HS-5 (cell line): ENCODE measurements around the gene HSF2BP.
A peak's percentile ranks its signal among the peaks of the same experiment; 100 is the strongest.
"Not testable (repeated sequence)": the region's sequence is repeated elsewhere in the genome, so short reads cannot be mapped to it uniquely, and the experiment has no call there.

ENCODE experiments used
- DNase-seq: peaks from one replicate; pipeline ENCODE4 v3.0.0-alpha.2; 2012; ENCODE audit warnings: low read depth

HSF2BP gene

DNA sequence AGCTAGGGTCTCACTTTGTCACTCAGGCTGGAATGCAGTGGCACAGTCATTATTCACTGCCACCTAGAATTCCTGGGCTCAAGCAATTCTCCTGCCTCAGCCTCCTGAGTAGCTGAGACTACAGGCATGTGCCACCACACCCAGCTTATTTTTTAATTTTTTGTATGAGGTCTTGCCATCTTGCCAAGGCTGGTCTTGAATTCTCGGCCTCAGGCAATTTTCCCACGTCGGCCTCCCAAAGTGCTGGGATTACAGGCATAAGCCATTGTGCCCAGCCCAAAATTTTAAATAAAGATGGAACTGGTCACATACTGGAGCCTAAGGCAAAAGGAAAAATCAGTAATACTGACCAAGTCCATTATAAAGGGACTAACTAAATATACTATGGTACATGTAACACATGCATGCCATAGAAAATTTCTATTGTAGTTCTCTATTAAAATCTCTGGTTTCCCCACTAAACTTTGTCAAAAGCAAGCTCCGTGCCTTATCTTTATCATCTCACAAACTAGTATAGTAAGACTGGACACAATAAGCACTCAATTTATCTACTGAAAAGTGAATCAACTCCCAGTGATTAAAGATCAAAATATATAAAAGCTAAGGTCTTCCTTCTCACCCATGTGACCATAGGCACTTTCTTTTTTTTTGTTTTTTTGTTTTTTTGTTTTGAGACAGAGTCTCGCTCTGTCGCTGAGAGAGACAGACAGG, 61.6 kb downstream of the HSF2BP start:
- DNase-seq = no peak

GRCh38 chr21:43597052-43597451, 62.2 kb downstream of the HSF2BP start:
- DNase-seq = no peak

GRCh38 chr21:43596616-43597015, 62.7 kb downstream of the HSF2BP start:
- no peak for DNase-seq

GRCh38 chr21:43595769-43596168, 63.5 kb downstream of the HSF2BP start:
- DNase-seq = not testable (repeated sequence)

DNA sequence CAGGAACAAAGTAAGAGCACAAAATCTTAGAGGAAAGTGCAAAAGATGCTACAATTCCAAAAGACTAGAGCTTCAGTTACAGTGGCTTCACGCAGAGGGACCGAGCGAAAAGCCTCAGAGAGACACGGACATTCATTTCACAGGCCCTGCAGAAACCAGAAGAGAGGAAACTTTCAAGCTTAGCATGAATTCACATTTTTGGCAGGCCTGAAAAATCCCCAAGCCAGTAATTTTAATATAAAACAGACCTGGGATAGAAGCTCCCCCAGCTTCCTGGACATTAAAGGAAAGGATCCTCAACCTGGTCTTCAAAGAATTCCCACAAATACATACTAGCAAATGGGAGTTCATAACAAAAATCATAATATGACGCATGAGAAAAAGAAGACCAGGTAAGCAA, 66.2 kb downstream of the HSF2BP start:
- no peak for DNase-seq

GRCh38 chr21:43591571-43591970, 67.7 kb downstream of the HSF2BP start:
- no peak for DNase-seq

DNA sequence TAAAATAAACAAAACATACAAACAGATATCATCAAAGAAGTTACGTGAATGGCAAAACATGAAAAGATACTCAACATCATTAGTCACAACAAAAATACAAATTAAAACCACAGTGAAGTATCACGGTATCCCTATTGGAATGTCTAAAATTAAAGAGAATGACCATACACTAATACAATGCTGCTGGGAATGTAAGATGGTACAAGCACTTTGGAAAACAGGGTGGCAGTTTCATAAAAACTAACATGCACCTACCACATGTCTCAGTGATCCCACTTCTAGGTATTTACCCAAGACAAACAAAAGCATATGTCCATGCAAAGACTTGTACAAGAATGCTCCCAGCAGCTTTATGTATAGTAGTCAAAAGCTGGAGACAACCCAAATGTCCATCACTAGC, 69.1 kb downstream of the HSF2BP start:
- DNase-seq = no peak

GRCh38 chr21:43588957-43589356, 70.3 kb downstream of the HSF2BP start:
- no peak for DNase-seq

- DNase-seq = peak; percentile 99
Measured at GRCh38 chr21:43585924-43586413, 73.3 kb downstream of the HSF2BP start.

DNA sequence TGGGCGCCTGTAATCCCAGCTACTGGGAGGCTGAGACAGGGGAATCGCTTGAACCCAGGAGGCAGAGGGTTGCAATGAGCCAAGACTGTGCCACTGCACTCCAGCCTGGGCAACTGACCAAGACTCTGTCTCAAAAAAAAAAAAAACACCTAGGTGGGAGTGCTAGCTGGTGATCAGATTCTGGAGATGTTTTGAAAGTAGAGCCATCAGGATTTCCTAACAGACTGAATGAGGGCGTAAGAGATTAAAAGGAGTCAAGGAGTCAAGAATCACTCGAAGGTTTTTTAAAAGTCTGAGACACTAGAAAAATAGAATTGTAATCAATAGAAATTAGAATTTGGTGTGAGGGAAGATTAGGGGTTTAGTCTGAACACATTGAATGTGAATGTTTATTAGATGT, 73.8 kb downstream of the HSF2BP start:
- no peak for DNase-seq

DNA sequence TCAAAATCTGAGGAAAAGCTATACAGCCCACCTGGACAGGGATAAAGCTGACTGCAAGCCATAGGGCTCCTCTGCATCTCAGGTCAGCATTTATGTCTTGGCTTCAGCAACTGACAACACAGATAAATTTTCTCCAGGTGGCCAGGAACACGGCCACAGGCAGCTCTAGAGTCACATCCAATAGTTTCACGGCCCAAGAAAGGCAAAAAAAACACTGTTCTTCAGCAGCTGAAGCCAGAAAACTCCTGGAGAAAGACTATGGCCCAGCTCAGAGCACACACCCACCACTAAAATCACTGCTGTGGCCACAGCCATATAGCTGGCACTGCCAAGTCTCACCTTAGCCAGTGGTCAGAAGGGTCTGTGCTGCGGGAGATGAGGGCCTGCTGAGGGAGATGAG, 77.8 kb downstream of the HSF2BP start:
- no peak for DNase-seq

GRCh38 chr21:43578677-43579303, 80.5 kb downstream of the HSF2BP start:
- no peak for DNase-seq

GRCh38 chr21:43575473-43575844, 83.8 kb downstream of the HSF2BP start:
- DNase-seq = no peak

GRCh38 chr21:43574741-43575472, 84.4 kb downstream of the HSF2BP start:
- no peak for DNase-seq

GRCh38 chr21:43573921-43574320, 85.4 kb downstream of the HSF2BP start:
- DNase-seq = no peak

- DNase-seq = no peak
Measured at GRCh38 chr21:43572446-43572845, 86.8 kb downstream of the HSF2BP start.

GRCh38 chr21:43571976-43572375, 87.3 kb downstream of the HSF2BP start:
- DNase-seq = no peak

DNA sequence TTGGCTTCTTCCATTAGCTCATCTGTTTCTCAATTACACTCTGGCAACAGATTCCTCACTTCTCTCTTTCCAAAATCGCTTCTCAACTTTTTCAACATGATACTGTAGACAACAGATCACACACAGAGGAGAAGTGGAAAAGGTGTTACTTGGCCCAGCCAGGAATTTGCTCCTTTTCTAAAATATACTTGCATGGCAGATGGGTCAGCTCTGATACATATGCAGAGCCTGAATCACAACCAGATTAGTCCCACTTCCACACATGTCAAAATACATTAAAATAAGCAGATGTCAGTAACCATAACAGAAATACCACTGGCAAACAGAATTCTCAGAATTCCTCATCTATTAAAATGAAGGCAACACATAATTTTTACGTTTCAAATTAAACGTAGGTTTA, 89.1 kb downstream of the HSF2BP start:
- not testable (repeated sequence) for DNase-seq

GRCh38 chr21:43562451-43562850, 96.8 kb downstream of the HSF2BP start:
- DNase-seq = not testable (repeated sequence)

DNA sequence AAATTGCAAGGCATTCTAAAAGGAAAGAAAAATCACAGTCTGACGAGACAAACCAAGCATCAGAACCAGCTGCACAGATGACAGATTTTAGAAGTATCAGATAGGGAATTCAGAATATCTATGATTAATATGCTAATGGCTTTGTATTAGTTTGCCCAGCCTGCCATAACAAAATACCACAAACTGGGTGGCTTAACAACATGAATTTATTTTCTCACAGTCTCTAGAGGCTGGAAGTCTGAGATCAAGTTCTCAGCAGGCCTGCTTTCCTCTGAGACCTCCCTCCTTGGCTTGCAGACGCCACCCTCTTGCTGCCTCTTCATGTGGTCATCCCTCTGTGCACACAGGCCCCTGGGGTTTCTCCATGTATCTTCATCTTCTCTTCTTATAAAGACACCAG, 118.7 kb downstream of the HSF2BP start:
- DNase-seq = not testable (repeated sequence)

DNA sequence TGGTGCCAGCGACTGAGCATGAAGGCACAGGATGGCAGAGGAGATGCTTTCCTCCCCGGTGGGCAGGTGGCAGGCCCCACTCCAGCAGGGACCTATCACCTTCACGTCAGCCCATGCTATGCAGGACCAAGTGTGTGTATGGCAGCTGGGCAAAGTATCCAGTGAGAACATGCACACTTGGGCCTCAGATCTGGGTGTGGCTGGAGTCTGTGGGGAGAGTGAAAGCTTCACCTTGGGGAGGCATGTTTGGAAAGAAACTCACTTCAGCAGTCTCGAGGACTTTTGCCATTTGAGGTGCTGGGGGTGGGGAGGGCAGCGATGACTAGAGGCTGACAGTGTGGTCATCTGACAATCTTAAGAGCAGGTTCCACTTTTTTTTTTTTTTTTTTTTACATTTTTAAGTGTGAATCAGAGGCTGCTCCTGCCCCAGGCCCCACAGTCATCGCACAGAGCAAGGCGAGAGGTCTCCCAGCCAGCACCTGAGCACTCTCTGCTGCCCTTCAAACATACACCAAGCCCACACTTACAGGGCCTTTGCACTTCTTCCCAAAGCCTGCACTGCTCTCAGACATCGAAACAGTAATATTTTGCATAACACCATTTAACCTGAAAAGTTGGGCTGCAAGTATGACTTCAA, 136.7 kb downstream of the HSF2BP start:
- not testable (repeated sequence) for DNase-seq

GRCh38 chr21:43517701-43518100, 141.6 kb downstream of the HSF2BP start:
- not testable (repeated sequence) for DNase-seq
